B cell (primary cell): ENCODE data around the gene HLA-DMB.

Source experiments
- EZH2 ChIP-seq: IDR thresholded peaks from 2 replicates; pipeline ENCODE4 v1.6.1; 2012; ENCODE audit warnings: borderline replicate concordance, low read depth, mild to moderate bottlenecking, moderate library complexity, low read length; ENCODE audit not compliant: insufficient read depth, poor library complexity, severe bottlenecking
- TF ChIP-seq, protein P1 (sequence below): fragments of 200-600 bp; IDR thresholded peaks from one replicate; pipeline ENCODE4 v1.8.0; 2022; ENCODE audit warnings: antibody characterized with exemption, mild to moderate bottlenecking

DNA sequence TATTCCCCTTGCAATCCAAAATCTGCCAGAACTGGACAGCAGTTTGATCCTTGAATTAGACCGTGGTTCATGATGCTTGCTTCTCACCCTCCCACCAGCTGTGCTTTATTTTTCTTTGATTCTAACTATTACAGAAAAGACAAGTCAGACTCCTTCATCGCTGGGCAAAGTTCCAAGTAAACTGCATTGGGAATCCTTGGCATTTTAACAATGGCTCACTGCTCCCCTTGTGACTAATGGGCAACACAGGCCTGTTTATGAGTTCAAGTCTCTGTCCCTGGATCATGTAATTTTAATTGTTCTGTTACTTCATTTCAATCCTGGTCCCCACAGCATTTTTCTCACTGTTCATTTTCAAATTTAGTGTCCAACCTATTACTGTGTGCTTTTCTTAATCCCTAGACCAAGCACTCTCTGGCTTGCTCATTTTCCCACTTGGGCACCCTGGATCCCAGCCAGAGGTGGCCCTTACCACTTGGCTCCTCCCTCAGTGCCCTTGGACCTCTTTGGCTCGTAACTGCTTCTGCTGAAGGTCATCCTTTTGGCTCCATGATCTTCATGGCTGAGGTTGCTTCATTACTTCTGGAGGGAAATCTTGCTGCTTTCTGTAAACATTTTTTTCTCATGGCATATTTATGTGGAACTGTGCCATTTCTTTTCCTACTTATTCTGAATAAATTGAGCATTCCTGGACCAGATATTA, 54.0 kb downstream of the HLA-DMB start:
- TF ChIP-seq, protein P1, sequence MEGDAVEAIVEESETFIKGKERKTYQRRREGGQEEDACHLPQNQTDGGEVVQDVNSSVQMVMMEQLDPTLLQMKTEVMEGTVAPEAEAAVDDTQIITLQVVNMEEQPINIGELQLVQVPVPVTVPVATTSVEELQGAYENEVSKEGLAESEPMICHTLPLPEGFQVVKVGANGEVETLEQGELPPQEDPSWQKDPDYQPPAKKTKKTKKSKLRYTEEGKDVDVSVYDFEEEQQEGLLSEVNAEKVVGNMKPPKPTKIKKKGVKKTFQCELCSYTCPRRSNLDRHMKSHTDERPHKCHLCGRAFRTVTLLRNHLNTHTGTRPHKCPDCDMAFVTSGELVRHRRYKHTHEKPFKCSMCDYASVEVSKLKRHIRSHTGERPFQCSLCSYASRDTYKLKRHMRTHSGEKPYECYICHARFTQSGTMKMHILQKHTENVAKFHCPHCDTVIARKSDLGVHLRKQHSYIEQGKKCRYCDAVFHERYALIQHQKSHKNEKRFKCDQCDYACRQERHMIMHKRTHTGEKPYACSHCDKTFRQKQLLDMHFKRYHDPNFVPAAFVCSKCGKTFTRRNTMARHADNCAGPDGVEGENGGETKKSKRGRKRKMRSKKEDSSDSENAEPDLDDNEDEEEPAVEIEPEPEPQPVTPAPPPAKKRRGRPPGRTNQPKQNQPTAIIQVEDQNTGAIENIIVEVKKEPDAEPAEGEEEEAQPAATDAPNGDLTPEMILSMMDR: no peak
- TF ChIP-seq EZH2: no peak
